ENCODE measurements around the gene KLHL42.

The KLHL42 gene

GRCh38 chr12:27751386-27752047 is 28.5 kb upstream of the KLHL42 start:
- TF ChIP-seq EZH2 (IDR thresholded peaks at IDR 0.05) = no peak
- no peak for TF ChIP-seq POLR2AphosphoS5 (IDR thresholded peaks at IDR 0.05; ENCODE audit: borderline replicate concordance, low read depth, low read length)
- TF ChIP-seq FOXP2 (optimal IDR thresholded peaks at IDR 0.05; ENCODE audit: control extremely low read depth, extremely low read length, insufficient read depth) = no peak
- no peak for DNase-seq (ENCODE audit: low read depth, low spot score)
- H3K27ac ChIP-seq = no peak overlapping the region
- H3K9me3 ChIP-seq (ENCODE audit: low read depth, low read length) = no peaks in the 10 kb centered on the region
- H3K9ac ChIP-seq (ENCODE audit: insufficient read length) = no peak overlapping the region
- H3K4me3 ChIP-seq = no peak overlapping the region
- H3K36me3 ChIP-seq (ENCODE audit: insufficient read depth, low read length) = peaks cover 20% of the 10 kb centered on the region

- no peak overlapping the region for H3K9ac ChIP-seq (ENCODE audit: insufficient read length)
- H3K27ac ChIP-seq = no peak overlapping the region
- DNase-seq (ENCODE audit: low read depth, low spot score) = no peak
- H3K4me3 ChIP-seq = no peak overlapping the region
- TF ChIP-seq FOXP2 (optimal IDR thresholded peaks at IDR 0.05; ENCODE audit: control extremely low read depth, extremely low read length, insufficient read depth) (no peak), EZH2 (IDR thresholded peaks at IDR 0.05) (no peak), POLR2AphosphoS5 (IDR thresholded peaks at IDR 0.05; ENCODE audit: borderline replicate concordance, low read depth, low read length) (no peak)
- H3K9me3 ChIP-seq (ENCODE audit: low read depth, low read length) = no peaks in the 10 kb centered on the region
- H3K36me3 ChIP-seq (ENCODE audit: insufficient read depth, low read length) = peaks cover 20% of the 10 kb centered on the region
Observed at GRCh38 chr12:27754795-27755194, 25.2 kb upstream of the KLHL42 start.

GRCh38 chr12:27756670-27757195 is 23.3 kb upstream of the KLHL42 start:
- no peaks in the 10 kb centered on the region for H3K9me3 ChIP-seq (ENCODE audit: low read depth, low read length)

GRCh38 chr12:27762757-27763156 is 17.3 kb upstream of the KLHL42 start:
- no peak overlapping the region for H3K9ac ChIP-seq (ENCODE audit: insufficient read length)
- TF ChIP-seq EZH2 (IDR thresholded peaks at IDR 0.05) (no peak), FOXP2 (optimal IDR thresholded peaks at IDR 0.05; ENCODE audit: control extremely low read depth, extremely low read length, insufficient read depth) (no peak), POLR2AphosphoS5 (IDR thresholded peaks at IDR 0.05; ENCODE audit: borderline replicate concordance, low read depth, low read length) (no peak)
- no peaks in the 10 kb centered on the region for H3K9me3 ChIP-seq (ENCODE audit: low read depth, low read length)
- H3K27ac ChIP-seq = no peak overlapping the region
- H3K36me3 ChIP-seq (ENCODE audit: insufficient read depth, low read length) = no peaks in the 10 kb centered on the region; the same call in 1 of the 2 replicates
- DNase-seq (ENCODE audit: low read depth, low spot score) = no peak
- H3K4me3 ChIP-seq = no peak overlapping the region

More at GRCh38 chr12:27756670-27757195, 23.3 kb upstream of the KLHL42 start:
- Histone ChIP-seq H3K9ac (ENCODE audit: insufficient read length) (no peak overlapping the region), H3K4me3 (no peak overlapping the region), H3K36me3 (ENCODE audit: insufficient read depth, low read length) (peaks cover 20% of the 10 kb centered on the region), H3K27ac (no peak overlapping the region)
- TF ChIP-seq FOXP2 (optimal IDR thresholded peaks at IDR 0.05; ENCODE audit: control extremely low read depth, extremely low read length, insufficient read depth) (no peak), EZH2 (IDR thresholded peaks at IDR 0.05) (no peak), POLR2AphosphoS5 (IDR thresholded peaks at IDR 0.05; ENCODE audit: borderline replicate concordance, low read depth, low read length) (no peak)
- no peak for DNase-seq (ENCODE audit: low read depth, low spot score)

- no peak overlapping the region for H3K4me3 ChIP-seq
- TF ChIP-seq EZH2 (IDR thresholded peaks at IDR 0.05) = no peak
- TF ChIP-seq POLR2AphosphoS5 (IDR thresholded peaks at IDR 0.05; ENCODE audit: borderline replicate concordance, low read depth, low read length) = no peak
- TF ChIP-seq FOXP2 (optimal IDR thresholded peaks at IDR 0.05; ENCODE audit: control extremely low read depth, extremely low read length, insufficient read depth) = no peak
- no peak overlapping the region for H3K9ac ChIP-seq (ENCODE audit: insufficient read length)
- no peaks in the 10 kb centered on the region for H3K9me3 ChIP-seq (ENCODE audit: low read depth, low read length)
- no peak for DNase-seq (ENCODE audit: low read depth, low spot score)
- H3K27ac ChIP-seq = no peak overlapping the region
- no peaks in the 10 kb centered on the region for H3K36me3 ChIP-seq (ENCODE audit: insufficient read depth, low read length)
Observed at GRCh38 chr12:27766587-27766986, 13.4 kb upstream of the KLHL42 start.

- Histone ChIP-seq H3K27ac (no peak overlapping the region; the same call in 1 of the 2 replicates), H3K4me3 (no peak overlapping the region), H3K36me3 (ENCODE audit: insufficient read depth, low read length) (no peaks in the 10 kb centered on the region), H3K9me3 (ENCODE audit: low read depth, low read length) (no peaks in the 10 kb centered on the region), H3K9ac (ENCODE audit: insufficient read length) (no peak overlapping the region)
- TF ChIP-seq POLR2AphosphoS5 (IDR thresholded peaks at IDR 0.05; ENCODE audit: borderline replicate concordance, low read depth, low read length) (no peak), EZH2 (IDR thresholded peaks at IDR 0.05) (no peak)
- no peak for DNase-seq (ENCODE audit: low read depth, low spot score)
Observed at GRCh38 chr12:27769142-27769673, 10.8 kb upstream of the KLHL42 start.

- no peak for TF ChIP-seq EZH2 (IDR thresholded peaks at IDR 0.05)
- TF ChIP-seq FOXP2 (optimal IDR thresholded peaks at IDR 0.05; ENCODE audit: control extremely low read depth, extremely low read length, insufficient read depth) = no peak
- no peak for TF ChIP-seq POLR2AphosphoS5 (IDR thresholded peaks at IDR 0.05; ENCODE audit: borderline replicate concordance, low read depth, low read length)
Observed at GRCh38 chr12:27771481-27772327, 8.3 kb upstream of the KLHL42 start.

More at GRCh38 chr12:27771481-27772327, 8.3 kb upstream of the KLHL42 start:
- no peaks in the 10 kb centered on the region for H3K9me3 ChIP-seq (ENCODE audit: low read depth, low read length)
- DNase-seq (ENCODE audit: low read depth, low spot score) = no peak
- no peak overlapping the region for H3K27ac ChIP-seq
- H3K9ac ChIP-seq (ENCODE audit: insufficient read length) = no peak overlapping the region
- no peaks in the 10 kb centered on the region for H3K36me3 ChIP-seq (ENCODE audit: insufficient read depth, low read length)
- H3K4me3 ChIP-seq = no peak overlapping the region

All from SK-N-MC (cell line).